Right lobe of liver (tissue), 4 donors: Measurements from ENCODE around the gene ITPRID2.

Experiments used
- POLR2A ChIP-seq: fragments of 450-650 bp; IDR thresholded peaks from one replicate; pipeline ENCODE4 v1.6.1; 2017; ENCODE audit warnings: antibody characterized with exemption, mild to moderate bottlenecking
- TF ChIP-seq, protein P1 (sequence below), 4 donors: fragments of 200-600 bp in 3 of 4; fragments of 450-650 bp in 1 of 4; IDR thresholded peaks; one replicate each; pipeline versions ENCODE4 v1.5.1 to v1.8.0; 2016 to 2022; ENCODE audit warnings: antibody characterized with exemption in 4 of 4, mild to moderate bottlenecking in 2 of 4
- donor health status: DM: no; HTN: no; CAD: no.
- donor health status: DM: no; HTN: no; CAD: no.
- donor health status: DM: no; HTN: yes; CAD: no.

DNA sequence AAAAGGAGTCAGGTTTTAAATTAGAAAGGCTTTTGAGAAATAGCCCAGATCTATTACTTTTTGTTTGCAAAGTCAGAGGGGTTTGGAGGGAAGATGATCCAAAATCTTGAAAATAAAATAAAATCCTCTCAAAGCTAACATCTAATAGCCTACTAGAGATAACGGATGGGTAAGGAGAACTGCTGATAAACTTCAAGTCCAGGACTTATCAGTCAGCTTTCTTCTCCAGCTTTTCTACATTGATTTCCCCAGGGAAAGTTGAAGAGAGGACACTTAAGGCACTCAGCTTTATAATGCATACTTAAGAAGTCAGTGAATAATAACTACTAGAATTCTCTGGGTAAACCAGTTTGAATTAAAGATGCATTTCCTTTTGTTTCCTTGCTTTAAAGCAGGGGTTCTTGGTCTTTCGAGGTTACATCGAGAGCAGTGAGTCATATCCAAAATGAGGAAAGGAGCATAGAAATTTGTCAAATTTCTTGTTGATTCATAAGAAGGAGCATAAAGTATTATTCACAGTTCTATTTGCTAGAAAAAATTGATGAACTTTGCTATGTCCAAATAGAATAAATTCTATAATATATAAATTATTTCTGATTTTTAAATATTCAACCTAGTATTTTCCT, 43.2 kb upstream of the ITPRID2 start:
- TF ChIP-seq, protein P1, sequence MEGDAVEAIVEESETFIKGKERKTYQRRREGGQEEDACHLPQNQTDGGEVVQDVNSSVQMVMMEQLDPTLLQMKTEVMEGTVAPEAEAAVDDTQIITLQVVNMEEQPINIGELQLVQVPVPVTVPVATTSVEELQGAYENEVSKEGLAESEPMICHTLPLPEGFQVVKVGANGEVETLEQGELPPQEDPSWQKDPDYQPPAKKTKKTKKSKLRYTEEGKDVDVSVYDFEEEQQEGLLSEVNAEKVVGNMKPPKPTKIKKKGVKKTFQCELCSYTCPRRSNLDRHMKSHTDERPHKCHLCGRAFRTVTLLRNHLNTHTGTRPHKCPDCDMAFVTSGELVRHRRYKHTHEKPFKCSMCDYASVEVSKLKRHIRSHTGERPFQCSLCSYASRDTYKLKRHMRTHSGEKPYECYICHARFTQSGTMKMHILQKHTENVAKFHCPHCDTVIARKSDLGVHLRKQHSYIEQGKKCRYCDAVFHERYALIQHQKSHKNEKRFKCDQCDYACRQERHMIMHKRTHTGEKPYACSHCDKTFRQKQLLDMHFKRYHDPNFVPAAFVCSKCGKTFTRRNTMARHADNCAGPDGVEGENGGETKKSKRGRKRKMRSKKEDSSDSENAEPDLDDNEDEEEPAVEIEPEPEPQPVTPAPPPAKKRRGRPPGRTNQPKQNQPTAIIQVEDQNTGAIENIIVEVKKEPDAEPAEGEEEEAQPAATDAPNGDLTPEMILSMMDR (IDR thresholded peaks at IDR 0.05) = no peak
- no peak for TF ChIP-seq POLR2A
